ENCODE data around the gene CELSR1.

Gene CELSR1

DNA sequence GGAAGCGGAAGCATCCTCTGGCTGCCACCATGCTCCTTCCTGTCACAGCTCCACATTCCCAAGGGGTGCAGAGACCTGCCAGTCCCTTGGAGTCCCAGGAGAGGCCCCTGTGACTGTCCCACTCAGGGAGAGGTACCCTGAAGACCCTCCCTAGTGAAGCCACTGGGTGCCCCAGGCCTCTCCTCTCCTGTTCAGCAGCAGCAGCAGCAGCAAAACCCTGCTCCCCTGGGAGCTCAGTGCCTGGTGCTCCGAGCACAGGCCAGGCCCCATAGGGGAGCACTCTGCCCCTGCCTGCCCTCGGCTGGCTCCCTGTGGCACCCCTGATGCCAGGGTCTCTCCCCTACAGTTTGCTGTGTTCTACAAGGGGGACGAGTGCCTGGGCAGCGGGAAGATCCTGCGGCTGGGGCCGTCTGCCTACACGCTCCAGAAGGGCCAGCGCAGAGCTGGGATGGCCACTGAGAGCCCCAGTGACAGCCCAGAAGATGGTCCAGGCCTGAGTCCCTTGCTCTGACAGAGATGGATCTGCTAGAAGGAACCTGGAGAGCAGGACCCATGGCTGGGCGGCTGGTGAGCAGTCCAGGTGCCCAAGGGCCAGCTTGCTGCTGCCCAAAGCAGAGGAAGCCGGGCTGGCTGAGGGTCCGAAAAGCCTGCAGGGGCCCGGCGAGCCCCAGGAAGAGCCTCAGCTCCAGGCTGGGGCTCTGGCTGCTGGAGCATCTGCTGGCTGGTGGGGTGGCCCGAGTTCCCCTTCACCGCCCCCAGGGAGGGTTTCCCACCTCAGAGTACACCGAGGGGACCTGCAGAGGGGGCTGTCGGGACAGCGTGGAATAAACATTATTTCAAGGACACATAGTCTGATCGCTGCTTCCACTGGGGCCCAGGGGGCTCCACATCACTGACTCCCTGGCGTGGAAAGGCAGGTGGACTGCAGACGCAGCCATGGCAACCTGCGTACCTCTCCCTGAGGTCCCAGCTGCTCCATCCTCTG, 180.6 kb downstream of the CELSR1 start:
- no peak overlapping the region for H3K4me3 ChIP-seq (ENCODE audit: low read depth, low read length)
- TF ChIP-seq, protein P1, sequence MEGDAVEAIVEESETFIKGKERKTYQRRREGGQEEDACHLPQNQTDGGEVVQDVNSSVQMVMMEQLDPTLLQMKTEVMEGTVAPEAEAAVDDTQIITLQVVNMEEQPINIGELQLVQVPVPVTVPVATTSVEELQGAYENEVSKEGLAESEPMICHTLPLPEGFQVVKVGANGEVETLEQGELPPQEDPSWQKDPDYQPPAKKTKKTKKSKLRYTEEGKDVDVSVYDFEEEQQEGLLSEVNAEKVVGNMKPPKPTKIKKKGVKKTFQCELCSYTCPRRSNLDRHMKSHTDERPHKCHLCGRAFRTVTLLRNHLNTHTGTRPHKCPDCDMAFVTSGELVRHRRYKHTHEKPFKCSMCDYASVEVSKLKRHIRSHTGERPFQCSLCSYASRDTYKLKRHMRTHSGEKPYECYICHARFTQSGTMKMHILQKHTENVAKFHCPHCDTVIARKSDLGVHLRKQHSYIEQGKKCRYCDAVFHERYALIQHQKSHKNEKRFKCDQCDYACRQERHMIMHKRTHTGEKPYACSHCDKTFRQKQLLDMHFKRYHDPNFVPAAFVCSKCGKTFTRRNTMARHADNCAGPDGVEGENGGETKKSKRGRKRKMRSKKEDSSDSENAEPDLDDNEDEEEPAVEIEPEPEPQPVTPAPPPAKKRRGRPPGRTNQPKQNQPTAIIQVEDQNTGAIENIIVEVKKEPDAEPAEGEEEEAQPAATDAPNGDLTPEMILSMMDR (conservative IDR thresholded peaks at IDR 0.05; ENCODE audit: low read depth, low read length): no peak
- DNase-seq (ENCODE audit: low read depth): no peak

DNA sequence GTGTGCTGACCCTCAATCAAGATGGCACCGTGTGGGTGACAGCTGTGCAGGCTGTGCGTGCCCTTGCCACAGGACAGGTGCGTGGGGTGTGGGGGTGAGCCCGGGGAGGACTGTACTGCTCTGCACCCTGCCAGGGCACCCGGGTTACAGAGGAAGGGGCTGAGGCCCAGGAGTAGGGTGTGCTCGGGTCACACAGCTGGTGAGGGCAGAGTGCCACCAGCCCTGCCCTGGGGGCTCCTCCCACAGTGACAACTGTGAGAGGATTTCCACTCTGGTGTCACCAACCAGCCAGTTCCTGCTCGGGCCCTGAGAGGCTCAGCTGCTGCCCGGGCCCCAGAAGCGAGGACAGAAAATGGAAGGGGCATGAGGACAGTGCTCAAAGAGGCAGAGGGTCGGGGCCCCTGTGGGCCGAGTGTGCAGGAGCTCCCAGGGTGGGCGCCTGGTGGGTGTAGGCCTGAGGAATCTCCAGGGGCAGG, 181.4 kb downstream of the CELSR1 start:
- TF ChIP-seq, protein P1 (conservative IDR thresholded peaks at IDR 0.05; ENCODE audit: low read depth, low read length): no peak
- no peak for DNase-seq (ENCODE audit: low read depth)

DNA sequence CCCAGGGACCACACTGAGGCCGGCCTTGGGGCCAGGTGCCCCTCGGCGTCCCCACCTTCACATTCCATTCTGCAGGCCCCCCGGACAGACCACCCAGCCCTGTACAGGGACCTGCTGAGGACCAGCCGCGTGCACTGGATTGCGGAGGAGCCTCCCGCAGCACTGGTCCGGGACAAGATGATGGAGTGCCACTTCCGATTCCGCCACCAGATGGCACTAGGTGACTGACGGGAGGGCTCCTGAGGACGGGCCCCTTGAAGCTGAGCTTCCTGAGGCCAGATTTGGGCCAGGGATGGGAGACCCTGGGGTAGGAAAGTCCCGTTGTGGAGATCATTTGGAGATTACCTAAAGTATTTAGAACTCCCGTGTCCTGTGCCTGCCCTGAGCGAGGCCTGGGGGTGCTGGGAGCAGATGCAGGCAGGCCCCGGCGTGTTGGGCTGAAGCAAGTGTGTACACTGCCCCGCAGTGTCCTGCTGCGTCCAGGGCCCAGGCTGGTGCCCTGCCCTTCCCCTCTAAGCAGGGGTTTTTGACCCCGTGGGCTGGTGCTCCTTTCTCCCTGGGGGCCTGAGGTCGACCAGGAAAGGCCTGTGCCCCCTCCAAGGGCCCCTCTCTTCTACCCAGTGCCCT, 181.9 kb downstream of the CELSR1 start:
- TF ChIP-seq, protein P1 (conservative IDR thresholded peaks at IDR 0.05; ENCODE audit: low read depth, low read length): peak; percentile 88
- peak; percentile 73 for DNase-seq (ENCODE audit: low read depth)
- H3K4me3 ChIP-seq (ENCODE audit: low read depth, low read length): no peak overlapping the region

More for the DNA sequence above, 181.4 kb downstream of the CELSR1 start:
- no peak overlapping the region for H3K4me3 ChIP-seq (ENCODE audit: low read depth, low read length)

DNA sequence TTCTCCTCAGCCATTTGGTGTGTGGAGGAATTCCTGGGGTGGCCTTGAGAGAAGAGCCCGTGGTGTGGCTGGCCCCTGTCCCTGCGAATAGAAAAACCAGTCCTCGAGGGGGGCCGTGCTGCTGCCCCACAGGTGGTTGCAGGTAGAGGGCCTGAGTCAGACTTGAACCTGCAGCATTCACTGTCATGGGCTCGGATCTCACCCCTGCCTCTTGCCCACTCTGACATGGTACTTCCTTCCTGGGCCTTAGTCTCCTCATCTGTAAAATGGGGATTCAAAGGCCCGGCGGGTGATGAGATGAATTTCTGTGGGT, 182.5 kb downstream of the CELSR1 start:
- TF ChIP-seq, protein P1 (conservative IDR thresholded peaks at IDR 0.05; ENCODE audit: low read depth, low read length): no peak
- DNase-seq (ENCODE audit: low read depth): no peak
- H3K4me3 ChIP-seq (ENCODE audit: low read depth, low read length): no peak overlapping the region

DNA sequence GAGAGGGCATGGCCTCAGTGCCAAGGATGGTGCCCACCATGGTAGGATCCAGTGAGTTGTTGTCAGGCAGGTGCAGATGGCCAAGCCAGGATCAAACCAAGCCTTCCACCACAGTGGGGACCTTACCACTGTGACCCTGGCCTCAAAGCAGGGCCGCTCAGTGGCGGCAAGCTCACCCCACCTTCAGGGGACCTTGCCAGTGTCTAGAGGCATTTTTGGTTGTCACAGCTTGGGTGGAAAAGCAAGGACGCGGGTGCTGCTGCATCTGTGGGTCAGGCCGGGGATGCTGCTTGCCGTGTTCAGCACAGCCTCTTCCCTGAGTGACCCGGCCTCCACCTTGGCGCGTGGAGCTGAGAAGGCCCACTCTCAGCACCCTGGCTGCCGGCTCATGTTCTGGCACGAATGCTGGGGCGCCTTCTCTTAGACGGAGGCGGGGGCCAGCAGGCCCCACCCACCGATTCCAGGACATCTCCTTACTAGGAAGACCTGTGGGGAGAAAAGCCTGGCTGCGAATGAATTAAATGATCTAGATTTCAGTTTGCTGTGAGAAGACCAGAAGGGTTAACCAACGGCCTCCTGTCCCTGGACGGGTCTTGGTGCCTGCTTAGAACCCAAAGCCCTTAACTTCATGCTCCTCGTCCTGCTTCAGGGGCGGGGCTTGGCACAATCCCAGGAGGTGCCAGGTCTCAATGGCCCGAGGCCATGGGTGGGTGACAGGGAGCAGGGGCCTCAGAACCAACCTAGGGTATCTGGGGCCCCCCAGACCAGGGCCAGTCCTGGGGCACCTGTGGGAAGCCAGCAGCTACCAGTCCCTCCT, 183.0 kb downstream of the CELSR1 start:
- TF ChIP-seq, protein P1 (conservative IDR thresholded peaks at IDR 0.05; ENCODE audit: low read depth, low read length): no peak
- H3K4me3 ChIP-seq (ENCODE audit: low read depth, low read length): no peak overlapping the region
- DNase-seq (ENCODE audit: low read depth): no peak

DNA sequence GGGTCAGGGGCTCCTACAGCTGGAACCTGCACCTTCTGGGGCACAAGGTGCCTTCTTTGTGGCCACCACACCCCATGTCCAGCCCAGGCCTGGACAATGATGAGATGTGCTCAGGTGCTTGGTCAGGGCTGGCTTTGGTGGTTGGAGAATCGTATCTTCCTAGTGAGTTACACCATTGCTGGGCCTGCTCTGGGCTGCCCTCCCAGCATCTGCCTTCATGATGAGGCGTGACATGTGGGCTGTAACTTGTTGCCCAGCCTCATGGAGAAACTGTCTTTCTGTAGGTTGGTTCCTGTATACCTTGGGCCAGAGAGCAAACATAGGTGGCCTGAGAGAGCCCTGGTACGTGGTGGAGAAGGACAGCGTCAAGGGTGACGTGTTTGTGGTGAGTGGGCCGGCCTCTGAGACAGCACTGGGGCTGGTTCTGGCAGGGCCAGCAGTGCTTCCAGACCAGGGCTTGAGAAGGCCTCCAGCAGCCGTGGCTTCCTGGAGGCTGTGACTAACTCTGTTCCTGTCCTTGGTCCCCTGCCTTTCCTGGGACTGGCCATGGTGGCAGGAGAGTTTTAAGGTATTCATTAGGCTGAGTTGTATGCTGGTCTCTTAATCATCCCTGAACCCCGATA, 183.8 kb downstream of the CELSR1 start:
- TF ChIP-seq, protein P1 (conservative IDR thresholded peaks at IDR 0.05; ENCODE audit: low read depth, low read length): no peak
- DNase-seq (ENCODE audit: low read depth): no peak
- no peak overlapping the region for H3K4me3 ChIP-seq (ENCODE audit: low read depth, low read length)

Measured in choroid plexus epithelial cell (primary cell).